HG03521 (cell line): Measurements from ENCODE around the gene SLC12A2.

Source experiments
- ATAC-seq: cut with Tn5 transposase; IDR thresholded peaks from one replicate; pipeline ENCODE4 v1.9.1; 2021; ENCODE audit warnings: mild to moderate bottlenecking, moderate library complexity; ENCODE audit not compliant: unreplicated experiment

SLC12A2 gene

GRCh38 chr5:128093368-128093767, 9.8 kb downstream of the SLC12A2 start:
- ATAC-seq = no peak

GRCh38 chr5:128097224-128097623, 13.7 kb downstream of the SLC12A2 start:
- no peak for ATAC-seq

DNA sequence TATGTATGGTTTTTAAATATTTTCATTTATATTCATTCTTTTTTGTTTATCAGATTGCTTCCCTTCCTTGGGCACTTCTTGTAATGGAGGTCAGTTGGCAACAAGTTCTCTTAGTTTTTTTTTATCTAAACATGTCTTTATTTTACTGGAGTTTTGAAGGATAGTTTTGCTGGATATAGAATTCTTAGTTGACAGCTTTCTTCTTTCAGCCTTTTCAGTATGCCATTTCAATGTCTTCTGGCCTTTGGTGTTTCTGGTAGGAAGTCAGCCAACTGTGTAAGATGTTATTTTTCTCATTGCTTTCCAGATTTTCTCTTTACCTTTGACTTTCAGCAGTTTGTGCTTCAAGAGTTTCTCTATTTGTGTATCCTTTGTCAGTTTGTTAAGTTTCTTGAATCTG, 14.2 kb downstream of the SLC12A2 start:
- no peak for ATAC-seq

DNA sequence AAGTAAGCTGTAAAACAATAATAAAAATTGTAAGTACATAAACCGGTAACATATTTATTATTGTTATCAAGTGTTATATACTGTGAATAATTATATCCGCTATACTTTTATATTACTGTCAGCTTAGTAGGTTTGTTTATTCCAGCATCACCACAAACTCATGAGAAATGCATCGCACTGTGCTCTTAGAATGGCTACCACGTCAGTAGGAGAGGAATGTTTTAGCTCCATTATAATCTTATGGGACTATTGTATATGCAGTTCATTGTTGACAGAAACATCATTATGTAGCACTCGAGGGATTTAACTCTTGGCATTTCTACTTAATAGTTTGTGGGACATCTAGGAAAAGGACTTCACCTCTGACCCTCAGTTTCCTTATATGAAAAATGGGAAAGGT, 16.4 kb downstream of the SLC12A2 start:
- no peak for ATAC-seq

GRCh38 chr5:128100860-128101557, 17.4 kb downstream of the SLC12A2 start:
- no peak for ATAC-seq

DNA sequence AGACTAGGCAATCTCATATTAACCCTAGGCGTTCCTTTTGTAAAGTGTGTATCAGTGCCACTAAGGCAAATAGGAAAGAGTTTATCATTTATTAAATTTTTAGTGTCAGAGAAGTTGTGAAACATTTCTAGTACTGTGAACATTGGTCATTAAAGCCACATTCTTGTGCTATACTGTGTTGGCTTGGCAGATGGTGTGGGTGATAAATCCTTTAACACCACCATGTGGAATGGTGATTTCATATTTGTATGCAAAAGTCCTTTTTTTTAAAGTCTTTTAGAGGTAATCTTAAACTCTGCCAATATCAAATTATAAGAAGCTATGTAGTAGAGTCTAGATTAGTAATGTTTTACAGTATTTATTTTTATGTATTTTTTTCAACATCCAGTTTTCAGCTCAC, 18.1 kb downstream of the SLC12A2 start:
- no peak for ATAC-seq

DNA sequence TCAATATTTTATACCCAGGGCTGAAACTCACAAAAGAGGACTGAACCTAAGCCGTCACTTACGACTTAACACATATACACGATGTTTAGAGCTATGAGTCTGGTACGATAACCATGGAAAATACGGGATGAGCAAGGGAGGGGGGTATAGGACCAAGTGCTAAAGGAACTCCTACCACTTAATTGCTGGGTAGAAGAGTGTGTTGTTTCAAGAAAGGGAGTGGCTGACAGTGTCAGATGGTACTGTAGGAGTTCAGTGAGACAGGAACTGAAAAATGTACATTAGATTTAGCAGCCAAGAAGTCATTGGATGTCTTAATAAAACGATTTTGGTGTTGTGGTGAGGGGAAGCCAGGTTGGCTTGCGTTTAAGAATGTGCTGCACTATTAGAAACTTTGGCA, 21.6 kb downstream of the SLC12A2 start:
- no peak for ATAC-seq

GRCh38 chr5:128109138-128109537, 25.6 kb downstream of the SLC12A2 start:
- ATAC-seq = no peak

GRCh38 chr5:128109766-128110165, 26.2 kb downstream of the SLC12A2 start:
- ATAC-seq = no peak

- ATAC-seq = no peak
These were observed 28.4 kb downstream of the SLC12A2 start for GRCh38 chr5:128111818-128112448.

DNA sequence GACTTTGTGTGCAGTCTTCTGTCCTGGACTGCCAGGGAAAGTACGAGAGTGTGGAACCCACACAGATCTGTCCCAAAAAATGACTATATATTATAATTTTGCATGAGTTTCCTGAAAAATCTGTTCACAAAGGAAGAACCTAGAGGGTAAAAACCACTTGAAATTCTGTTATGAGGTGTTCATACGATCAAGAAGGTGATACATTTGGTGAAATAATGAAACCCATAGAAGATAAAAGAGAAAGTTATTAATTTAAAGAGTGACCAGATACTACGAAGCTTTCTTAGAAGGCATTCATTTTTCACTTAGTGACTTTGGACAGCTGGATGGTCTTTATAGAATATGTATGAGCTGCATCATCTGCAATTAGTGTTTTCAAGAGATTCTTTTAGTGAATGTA, 32.9 kb downstream of the SLC12A2 start:
- ATAC-seq = no peak

DNA sequence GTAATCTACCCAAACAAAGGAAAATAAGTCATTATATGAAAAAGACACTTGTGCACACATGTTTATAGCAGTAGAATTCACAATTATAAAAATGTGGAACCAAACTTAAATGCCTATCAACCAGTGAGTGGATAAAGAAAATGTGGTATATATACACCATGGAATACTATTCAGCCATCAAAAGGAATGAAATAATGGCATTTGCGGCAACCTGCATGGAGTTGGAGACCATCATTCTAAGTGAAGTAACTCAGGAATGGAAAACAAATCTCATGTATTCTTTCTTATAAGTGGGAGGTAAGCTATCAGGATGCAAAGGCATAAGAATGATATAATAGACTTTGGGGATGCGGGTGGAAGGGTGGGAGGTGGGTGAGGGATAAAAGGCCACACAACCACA, 34.6 kb downstream of the SLC12A2 start:
- ATAC-seq = no peak

- no peak for ATAC-seq
These were observed 38.1 kb downstream of the SLC12A2 start for GRCh38 chr5:128121651-128122050.

DNA sequence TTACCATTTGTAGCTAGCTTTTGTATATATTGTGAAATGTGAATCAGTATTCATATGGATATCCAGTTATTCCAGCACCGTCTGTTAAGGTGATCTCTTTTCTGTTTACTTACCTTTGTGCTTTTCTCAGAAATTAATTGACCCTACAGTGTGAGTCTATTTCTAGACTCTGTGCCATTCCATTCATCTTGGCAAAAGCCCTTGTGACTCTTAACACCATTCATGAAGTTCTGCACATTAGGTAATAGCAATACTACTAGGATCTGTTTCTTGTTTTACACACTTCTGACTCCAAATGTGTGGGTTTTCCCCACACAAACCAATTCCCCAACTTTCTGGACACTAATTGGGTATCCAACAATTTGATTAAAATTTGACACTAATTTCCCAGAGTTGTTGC, 40.4 kb downstream of the SLC12A2 start:
- no peak for ATAC-seq

DNA sequence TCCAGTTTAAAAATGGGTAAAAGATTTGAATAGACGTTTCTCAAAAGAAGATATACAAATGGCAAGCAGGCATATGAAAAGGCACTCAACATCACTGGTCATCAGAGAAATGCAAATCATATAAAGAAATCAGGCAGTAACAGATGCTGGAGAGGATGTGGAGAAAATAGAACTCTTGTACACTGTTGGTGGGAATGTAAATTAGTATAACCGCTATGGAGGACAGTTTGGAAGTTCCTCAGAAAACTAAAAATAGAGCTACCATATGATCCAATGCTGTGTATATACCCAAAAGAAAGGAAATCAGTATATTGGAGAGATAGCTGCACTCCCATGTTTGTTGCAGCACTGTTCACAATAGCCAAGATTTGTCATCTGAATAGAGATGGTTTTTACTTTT, 42.7 kb downstream of the SLC12A2 start:
- no peak for ATAC-seq

DNA sequence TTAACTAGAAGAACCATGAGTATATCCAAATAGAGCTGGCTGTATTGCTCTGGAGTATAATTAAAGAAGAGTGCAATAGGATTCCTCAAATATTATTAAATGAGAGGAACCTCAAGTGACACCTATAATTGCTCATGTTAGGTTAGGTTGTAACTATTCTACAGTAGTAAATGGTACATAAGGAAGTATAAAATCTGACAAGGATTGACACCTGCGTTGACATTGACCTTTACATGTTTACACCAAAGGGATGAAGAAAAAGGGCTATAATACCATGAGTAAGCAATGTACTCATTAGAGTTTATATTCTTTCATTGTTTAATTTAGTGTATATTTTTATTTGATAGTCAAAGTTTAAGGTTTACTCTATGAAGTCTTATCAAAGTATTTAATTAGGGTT, 48.9 kb downstream of the SLC12A2 start:
- no peak for ATAC-seq

GRCh38 chr5:128135286-128135685, 51.7 kb downstream of the SLC12A2 start:
- no peak for ATAC-seq

DNA sequence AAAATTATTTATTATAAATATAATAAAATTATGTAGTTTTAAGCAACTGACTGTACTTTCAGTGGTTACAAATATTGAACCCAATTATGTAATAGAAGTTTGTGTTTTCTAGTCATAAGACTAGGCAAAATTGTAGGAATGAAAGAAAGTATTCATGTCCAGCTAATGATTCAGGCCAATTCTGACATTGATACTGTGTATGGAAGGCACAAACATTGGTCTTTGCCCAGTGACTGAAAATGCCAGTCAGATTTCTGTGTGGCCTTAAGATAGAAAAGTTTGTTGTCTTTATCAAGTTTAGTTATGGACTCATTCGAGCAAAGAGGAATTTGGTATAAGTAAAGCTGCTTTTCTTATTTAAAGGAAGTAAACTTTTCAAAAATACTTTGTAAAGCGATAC, 60.3 kb downstream of the SLC12A2 start:
- no peak for ATAC-seq

- ATAC-seq = no peak
These were observed 60.9 kb downstream of the SLC12A2 start for GRCh38 chr5:128144491-128144890.

- ATAC-seq = no peak
These were observed 63.1 kb downstream of the SLC12A2 start for GRCh38 chr5:128146671-128147070.

GRCh38 chr5:128154943-128155342, 71.4 kb downstream of the SLC12A2 start:
- no peak for ATAC-seq

DNA sequence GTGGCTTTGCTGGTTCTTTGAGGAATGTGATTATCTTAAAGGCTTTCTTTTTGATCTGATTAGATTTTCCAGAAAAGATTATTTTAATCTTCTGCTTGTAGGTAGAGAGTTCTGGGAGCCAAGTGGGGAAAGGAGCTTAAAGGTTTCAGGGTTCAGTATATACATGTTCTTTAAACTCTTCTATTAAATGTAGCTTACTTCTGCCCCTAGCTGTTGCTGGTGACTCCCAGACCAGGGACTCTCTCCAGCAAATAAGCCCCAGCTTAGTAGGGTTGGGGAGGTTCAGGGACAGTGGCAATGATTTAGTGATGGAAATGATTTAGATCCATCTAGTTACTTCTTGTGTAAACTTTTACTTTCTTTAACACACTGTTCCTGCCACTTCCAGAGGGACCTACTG, 72.2 kb downstream of the SLC12A2 start:
- no peak for ATAC-seq

GRCh38 chr5:128156521-128156920, 73.0 kb downstream of the SLC12A2 start:
- ATAC-seq = no peak
